HL-60 (cell line): ENCODE measurements around the gene NDUFA13.

Source experiments
- DNase-seq, 2 experiments: peaks; one replicate each; pipeline ENCODE4 v3.0.0-alpha.2; 2010 to 2020; ENCODE audit warnings: low read depth in 1 of 2, low spot score in 1 of 2
- H3K27ac ChIP-seq: fragments of 250-450 bp; sonication (Bioruptor Pico); replicated peaks from 2 replicates; pipeline ENCODE4 v1.5.1; 2020; ENCODE audit warnings: mild to moderate bottlenecking, moderate library complexity
- H3K27me3 ChIP-seq: fragments of 250-450 bp; sonication (Bioruptor Pico); 2 replicates; pipeline ENCODE4 v1.5.1; 2021; ENCODE audit warnings: mild to moderate bottlenecking, moderate library complexity; ENCODE audit not compliant: insufficient read depth, poor library complexity, severe bottlenecking
- H3K4me3 ChIP-seq: replicated peaks from 2 replicates; pipeline ENCODE4 v1.5.1; 2011; ENCODE audit warnings: mild to moderate bottlenecking, control low read depth, low read length; ENCODE audit not compliant: insufficient read depth
- CTCF ChIP-seq: IDR thresholded peaks from one replicate; pipeline ENCODE4 v1.5.1; 2011; ENCODE audit warnings: low read length, control low read depth, inconsistent platforms; ENCODE audit not compliant: insufficient read depth
- GABPA ChIP-seq: IDR thresholded peaks from 2 replicates; pipeline ENCODE4 v1.6.1; 2012; ENCODE audit warnings: low read depth
- POLR2AphosphoS5 ChIP-seq: IDR thresholded peaks from 2 replicates; pipeline ENCODE4 v1.6.1; 2012; ENCODE audit warnings: low read depth
- REST ChIP-seq: IDR thresholded peaks from 2 replicates; pipeline ENCODE4 v1.6.1; 2012; ENCODE audit warnings: low read depth; ENCODE audit not compliant: insufficient replicate concordance
- SPI1 ChIP-seq: IDR thresholded peaks from 2 replicates; pipeline ENCODE4 v1.6.1; 2012; ENCODE audit warnings: low read depth, mild to moderate bottlenecking, borderline replicate concordance

The NDUFA13 gene

DNA sequence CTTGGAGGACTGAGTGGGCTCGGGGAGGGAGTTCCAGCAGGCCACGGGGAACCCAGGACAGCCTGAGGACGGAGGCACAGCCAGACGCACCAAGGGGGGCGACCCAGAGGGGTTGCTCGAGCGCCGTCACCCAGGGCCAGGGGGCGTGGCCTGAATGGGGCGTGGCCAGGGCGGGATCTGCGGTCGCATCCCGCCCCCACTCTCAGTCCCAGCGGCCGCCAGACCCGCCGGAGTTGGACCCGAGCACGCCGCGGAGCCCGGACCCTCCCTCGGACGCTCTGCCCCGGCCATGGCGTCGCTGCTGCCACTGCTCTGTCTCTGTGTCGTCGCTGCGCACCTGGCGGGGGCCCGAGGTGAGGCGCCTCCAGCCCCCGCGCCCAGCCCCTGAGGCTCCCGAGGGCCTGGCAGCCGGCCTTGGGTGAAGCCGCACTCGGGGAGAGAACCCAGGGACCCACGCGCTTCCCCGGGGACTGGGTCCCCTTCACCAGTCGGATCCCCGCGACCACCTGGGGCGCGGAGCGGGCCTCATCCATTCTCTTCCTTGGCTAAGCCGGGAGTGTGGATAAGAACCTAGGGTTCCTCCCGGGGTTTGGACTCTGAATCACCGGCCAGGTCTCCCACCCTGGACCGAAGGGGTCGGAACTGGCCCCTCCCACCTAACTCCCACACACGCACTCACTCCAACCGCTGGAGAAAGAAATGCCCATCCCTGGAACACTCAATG, 22.2 kb downstream of the NDUFA13 start, which contains the start of gene CILP2:
Gene CILP2, plus strand, starts transcription at position 205 of the 724 bp plus-strand sequence. Its CDS starts 85 bp downstream, at position 290.
- no peak for DNase-seq
- TF ChIP-seq REST: no peak
- TF ChIP-seq CTCF: no peak
- TF ChIP-seq SPI1: no peak
- no peak for TF ChIP-seq GABPA
- no peak for TF ChIP-seq POLR2AphosphoS5
- H3K4me3 ChIP-seq: no peak within 1 kb of the TSS
- no peak within 1 kb of the TSS for H3K27ac ChIP-seq
- H3K27me3 ChIP-seq: no peaks in the 10 kb centered on the region

DNA sequence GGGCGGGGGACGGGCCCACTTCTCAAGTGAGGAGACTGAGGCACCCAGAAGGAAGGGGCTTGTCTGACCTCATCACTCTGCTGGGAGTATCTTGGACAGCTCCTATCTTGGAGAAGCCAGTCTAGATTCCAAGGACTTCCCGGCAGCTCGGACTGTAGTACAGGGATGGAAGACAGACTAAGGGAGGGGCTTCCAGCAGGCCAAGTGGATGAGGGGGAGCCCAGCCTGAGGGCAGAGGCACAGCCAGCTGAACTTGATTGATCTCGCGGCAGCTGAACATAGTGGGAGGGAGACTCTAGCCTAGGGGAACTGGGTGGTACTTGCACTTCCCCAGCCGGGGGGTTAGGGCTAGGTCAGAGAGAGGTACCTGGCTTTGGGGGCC, 22.8 kb downstream of the NDUFA13 start:
- DNase-seq: no peak
- no peaks in the 10 kb centered on the region for H3K27me3 ChIP-seq
- H3K4me3 ChIP-seq: no peak overlapping the region
- H3K27ac ChIP-seq: no peak overlapping the region
- no peak for TF ChIP-seq SPI1
- TF ChIP-seq GABPA: no peak
- no peak for TF ChIP-seq CTCF
- no peak for TF ChIP-seq POLR2AphosphoS5
- no peak for TF ChIP-seq REST

DNA sequence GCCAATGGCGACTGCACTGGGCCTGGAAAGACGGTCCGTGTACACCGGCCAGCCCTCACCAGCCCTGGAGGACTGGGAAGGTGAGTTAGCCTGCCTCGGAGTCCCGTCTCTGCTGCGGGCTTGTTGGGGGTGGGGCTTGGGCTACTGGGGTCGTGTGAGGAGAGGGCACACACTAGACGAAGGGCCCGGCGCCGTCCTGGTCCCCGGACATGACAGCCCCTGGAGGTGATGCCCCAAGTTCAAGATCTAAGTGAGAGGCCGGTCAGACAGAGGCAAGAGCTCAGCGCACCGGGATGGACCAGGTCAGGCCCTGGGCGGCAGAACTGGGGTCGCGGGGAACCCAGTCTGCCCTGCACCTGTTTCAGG, 23.7 kb downstream of the NDUFA13 start:
- TF ChIP-seq POLR2AphosphoS5 (no peak), GABPA (no peak), SPI1 (no peak), REST (no peak), CTCF (no peak)
- Histone ChIP-seq H3K4me3 (no peak overlapping the region), H3K27ac (no peak overlapping the region), H3K27me3 (no peaks in the 10 kb centered on the region)
- no peak for DNase-seq
